B cell (primary cell): ENCODE data around the gene TEAD3. TPM values are rescaled to one million over a fixed set of nuclear protein-coding genes. Genes with fewer than 3 reads are reported as not detected.

Experiments used
- ATAC-seq: fragments of 200-7000 bp; cut with Tn5 transposase; one replicate; pipeline ENCODE4 v1.10.0; 2021; ENCODE audit warnings: low read depth, mild to moderate bottlenecking, moderate number of reproducible peaks, moderate library complexity
- CTCF ChIA-PET: fragments of 350-600 bp; sonication (Branson Sonifier 250); formaldehyde crosslinking; loops from one replicate; lab custom pipeline; 2021; ENCODE audit warnings: antibody characterized with exemption, inconsistent platforms; lab: Charles Lee
- POLR2A ChIA-PET: fragments of 350-600 bp; sonication (Branson Sonifier 250); formaldehyde crosslinking; loops from one replicate; lab custom pipeline; 2021; ENCODE audit warnings: antibody characterized with exemption; lab: Charles Lee
- DNase-seq: peaks from one replicate; pipeline ENCODE4 v3.0.0; 2013
- H2AFZ ChIP-seq: 2 replicates; pipeline ENCODE4 v1.6.1; 2012; ENCODE audit warnings: mild to moderate bottlenecking, low read depth, low read length; ENCODE audit not compliant: insufficient read depth, poor library complexity, severe bottlenecking
- H3K27ac ChIP-seq, 2 donors: 1 replicate in 1 of 2; 2 replicates in 1 of 2; pipeline ENCODE4 v1.5.1; 2012 to 2013; ENCODE audit warnings: low read length in 2 of 2, mild to moderate bottlenecking in 2 of 2, moderate library complexity in 1 of 2
- H3K27me3 ChIP-seq, 4 experiments: fragments of 200-600 bp in 1 of 4; sonication (generic) in 1 of 4; replicated peaks in 1 of 4; 1 replicate in 2 of 4; 2 replicates in 2 of 4; pipeline versions ENCODE4 v1.6.1 to v1.7.0; 2013 to 2016; ENCODE audit warnings: low read length in 3 of 4, mild to moderate bottlenecking in 2 of 4, mixed read lengths in 1 of 4, moderate library complexity in 1 of 4; ENCODE audit not compliant: insufficient read depth in 4 of 4, control insufficient read depth in 3 of 4; ENCODE audit errors: control extremely low read depth in 1 of 4
- H3K36me3 ChIP-seq, 2 experiments: replicated peaks in 1 of 2; 1 replicate in 1 of 2; 2 replicates in 1 of 2; pipeline versions ENCODE4 v1.6.1 to v1.7.1; 2013; ENCODE audit warnings: low read length in 1 of 2; ENCODE audit not compliant: insufficient read depth in 2 of 2, control insufficient read depth in 1 of 2; ENCODE audit errors: control extremely low read depth in 1 of 2, extremely low read depth in 1 of 2
- H3K4me1 ChIP-seq, 2 donors: fragments of 200-600 bp in 1 of 2; sonication (generic) in 1 of 2; 1 replicate in 1 of 2; 2 replicates in 1 of 2; pipeline versions ENCODE4 v1.5.1 to v1.6.1; 2013 to 2017; ENCODE audit warnings: low read length in 2 of 2; ENCODE audit not compliant: control insufficient read depth in 2 of 2, insufficient read depth in 2 of 2
- H3K4me2 ChIP-seq: replicated peaks from 2 replicates; pipeline ENCODE3; 2012; ENCODE audit warnings: mild to moderate bottlenecking, low read depth, low read length; ENCODE audit not compliant: poor library complexity, severe bottlenecking
- H3K4me3 ChIP-seq, 5 experiments: fragments of 200-600 bp in 1 of 5; sonication (generic) in 1 of 5; 1 replicate in 3 of 5; 2 replicates in 2 of 5; pipeline versions ENCODE4 v1.5.1 to v1.7.0; 2011 to 2016; ENCODE audit warnings: low read length in 4 of 5, mild to moderate bottlenecking in 4 of 5, low read depth in 2 of 5, control low read depth in 1 of 5, moderate library complexity in 1 of 5; ENCODE audit not compliant: insufficient read depth in 1 of 5; ENCODE audit errors: control extremely low read depth in 1 of 5, extremely low read depth in 1 of 5
- H3K79me2 ChIP-seq: fragments of 200-600 bp; sonication (generic); one replicate; pipeline ENCODE4 v1.6.0; 2016; ENCODE audit warnings: low read length; ENCODE audit not compliant: control insufficient read depth, insufficient read depth
- H3K9ac ChIP-seq: fragments of 200-600 bp; sonication (generic); 2 replicates; pipeline ENCODE4 v1.6.1; 2017; ENCODE audit warnings: mild to moderate bottlenecking, low read length, moderate library complexity
- H3K9me3 ChIP-seq, 3 donors: one replicate each; pipeline versions ENCODE4 v1.6.1 to v1.7.1; 2013; ENCODE audit warnings: low read length in 2 of 3; ENCODE audit not compliant: control insufficient read depth in 2 of 3, insufficient read depth in 1 of 3; ENCODE audit errors: control extremely low read depth in 1 of 3
- H4K20me1 ChIP-seq: 2 replicates; pipeline ENCODE4 v1.6.0; 2012; ENCODE audit warnings: mild to moderate bottlenecking, low read length; ENCODE audit not compliant: insufficient read depth, control insufficient read depth, poor library complexity, severe bottlenecking
- H3K27ac Mint-ChIP-seq: one replicate; pipeline ENCODE4 v1.8.0; 2021; ENCODE audit warnings: mixed read lengths
- H3K27me3 Mint-ChIP-seq: one replicate; pipeline ENCODE4 v1.8.0; 2021; ENCODE audit warnings: mixed read lengths
- H3K4me1 Mint-ChIP-seq: one replicate; pipeline ENCODE4 v1.8.0; 2021; ENCODE audit warnings: mixed read lengths
- H3K4me3 Mint-ChIP-seq: one replicate; pipeline ENCODE4 v1.8.0; 2021; ENCODE audit warnings: mixed read lengths
- H3K9me3 Mint-ChIP-seq: one replicate; pipeline ENCODE4 v1.8.0; 2022; ENCODE audit warnings: mixed read lengths; ENCODE audit not compliant: insufficient read depth
- CTCF ChIP-seq: fragments of 200-600 bp; IDR thresholded peaks from one replicate; pipeline ENCODE4 v1.8.0; 2022; ENCODE audit warnings: antibody characterized with exemption, mild to moderate bottlenecking
- EZH2 ChIP-seq: IDR thresholded peaks from 2 replicates; pipeline ENCODE4 v1.6.1; 2012; ENCODE audit warnings: borderline replicate concordance, low read depth, mild to moderate bottlenecking, moderate library complexity, low read length; ENCODE audit not compliant: insufficient read depth, poor library complexity, severe bottlenecking
- WGBS: methylation state at CpG from one replicate; pipeline ENCODE4 v1.1.5; 2013; ENCODE audit warnings: missing lambda C conversion rate; ENCODE audit not compliant: insufficient coverage; 5-methylcytosine and 5-hydroxymethylcytosine counted together
- intact Hi-C: fragments of 100-400 bp; cut with micrococcal nuclease; formaldehyde crosslinking; loops from one replicate; pipeline ENCODE4 v1.10.0; 2022
- polyA plus RNA-seq: library from polyadenylated mRNA; depleted of rRNA; stranded (reverse); fragments of >200 nt; gene quantifications from 2 replicates; pipeline ENCODE4 v1.2.3, GENCODE V29; 2012
- total RNA-seq, 2 donors: library from RNA; stranded (reverse); fragments of 120-200 nt in 1 of 2; gene quantifications; 1 replicate in 1 of 2; 2 replicates in 1 of 2; pipeline versions ENCODE4 v1.2.3 to v1.2.4, GENCODE V29; 2013 to 2022

Gene TEAD3
- total and polyA plus RNA-seq, 2 donors (not counting 1 experiment from before 2014, with no cell fraction given), result 0.17 TPM; not detected in 1

- Histone ChIP-seq H3K27ac (no peak overlapping the region), H3K4me1 (no peaks in the 10 kb centered on the region), H3K9ac (no peak overlapping the region), H4K20me1 (no peaks in the 10 kb centered on the region), H3K4me3 (no peak overlapping the region), H3K9me3 (peaks cover 0 to 11% (median 4%) of the 10 kb centered on the region in 3 donors), H3K27me3 (peaks cover 0 to 6% (median 1%) of the 10 kb centered on the region in 4 experiments), H3K36me3 (no peaks in the 10 kb centered on the region), H2AFZ (no peak overlapping the region), H3K79me2 (no peaks in the 10 kb centered on the region), H3K4me2 (no peak overlapping the region)
- no peak for DNase-seq
- intact Hi-C loops, result no loop called here
- Mint-ChIP-seq H3K4me1 (no peaks in the 10 kb centered on the region), H3K4me3 (no peak overlapping the region), H3K27me3 (peaks cover 11% of the 10 kb centered on the region), H3K27ac (no peak overlapping the region), H3K9me3 (peaks cover 3% of the 10 kb centered on the region)
- no peak for ATAC-seq
- TF ChIP-seq CTCF (no peak), EZH2 (no peak)
- POLR2A ChIA-PET, result no interaction called here
- WGBS, result 96% methylated on average over 11 of the region's 13 CpGs
- CTCF ChIA-PET, result no interaction called here
Measured at GRCh38 chr6:35544769-35545361, 48.0 kb upstream of the TEAD3 start.

- no peak overlapping the region for H3K4me2 ChIP-seq
- ATAC-seq, result no peak
- TF ChIP-seq EZH2 (no peak), CTCF (no peak)
- ChIA-PET POLR2A (no interaction called here), CTCF (interaction anchor here (0.6 to 0.9 kb wide), 2 partner anchors 19 to 41 kb away, joined by 3 to 4 read pairs; no protein-coding TSS in a partner anchor)
- peaks cover 0 to 6% (median 0%) of the 10 kb centered on the region in 4 experiments for H3K27me3 ChIP-seq
- Mint-ChIP-seq H3K4me1 (no peaks in the 10 kb centered on the region), H3K4me3 (no peak overlapping the region), H3K27ac (no peak overlapping the region), H3K27me3 (peaks cover 8% of the 10 kb centered on the region), H3K9me3 (no peaks in the 10 kb centered on the region)
- intact Hi-C loops, result no loop called here
- H4K20me1 ChIP-seq, result no peaks in the 10 kb centered on the region
- no peak overlapping the region for H3K4me3 ChIP-seq
- no peak for DNase-seq
- H3K36me3 ChIP-seq, result no peaks in the 10 kb centered on the region
- 91% methylated on average over 8 of the region's 16 CpGs for WGBS
- H2AFZ ChIP-seq, result no peak overlapping the region
- peaks cover 0 to 7% (median 2%) of the 10 kb centered on the region in 3 donors for H3K9me3 ChIP-seq
- H3K4me1 ChIP-seq, result no peaks in the 10 kb centered on the region
- H3K27ac ChIP-seq, result no peak overlapping the region
- no peak overlapping the region for H3K9ac ChIP-seq
- no peaks in the 10 kb centered on the region for H3K79me2 ChIP-seq
Measured at GRCh38 chr6:35543459-35544193, 46.7 kb upstream of the TEAD3 start.
